HG03095 (cell line): ENCODE data around the gene DNAJB8.

Experiments used
- ATAC-seq: cut with Tn5 transposase; IDR thresholded peaks from one replicate; pipeline ENCODE4 v1.9.1; 2021; ENCODE audit warnings: moderate library complexity; ENCODE audit not compliant: unreplicated experiment

The DNAJB8 gene

DNA sequence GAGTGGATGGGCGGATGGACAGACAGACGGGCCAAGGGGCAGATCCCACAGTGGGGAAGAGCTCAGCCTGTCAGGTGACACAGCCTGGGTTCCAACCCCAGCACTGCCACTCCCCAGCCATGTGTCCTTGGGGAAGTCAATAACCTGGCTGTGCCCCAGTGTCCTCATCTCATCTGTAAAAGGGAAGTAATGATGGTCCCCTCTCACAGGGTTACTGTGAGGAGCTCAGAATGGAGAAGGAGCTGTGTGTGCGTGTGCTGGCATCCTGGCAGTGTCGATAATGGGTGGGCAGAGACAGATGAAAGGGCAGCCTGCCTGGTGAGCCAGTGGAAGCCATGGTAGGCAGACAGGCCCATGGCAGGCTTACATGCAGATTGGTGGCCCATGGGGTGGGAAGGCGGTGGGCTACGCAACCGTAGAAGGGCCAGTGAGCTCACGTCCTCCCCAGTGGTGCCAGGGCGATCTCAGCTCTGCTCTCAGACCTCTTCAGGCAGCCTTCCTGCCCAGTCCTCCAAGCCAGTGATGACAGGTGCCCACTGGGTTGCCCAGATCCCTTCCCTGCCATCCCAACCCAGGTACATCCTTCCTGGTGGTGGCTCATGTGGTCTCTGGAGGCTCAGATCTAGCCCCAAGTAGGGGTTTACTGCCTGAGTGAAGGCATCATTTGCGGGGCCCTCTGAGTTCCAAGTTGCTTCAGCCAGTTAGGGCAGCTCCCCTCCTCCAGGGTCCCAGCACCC is 2.3 kb upstream of the DNAJB8 start:
- no peak for ATAC-seq

GRCh38 chr3:128468285-128468790 is 1.6 kb upstream of the DNAJB8 start:
- ATAC-seq = no peak

DNA sequence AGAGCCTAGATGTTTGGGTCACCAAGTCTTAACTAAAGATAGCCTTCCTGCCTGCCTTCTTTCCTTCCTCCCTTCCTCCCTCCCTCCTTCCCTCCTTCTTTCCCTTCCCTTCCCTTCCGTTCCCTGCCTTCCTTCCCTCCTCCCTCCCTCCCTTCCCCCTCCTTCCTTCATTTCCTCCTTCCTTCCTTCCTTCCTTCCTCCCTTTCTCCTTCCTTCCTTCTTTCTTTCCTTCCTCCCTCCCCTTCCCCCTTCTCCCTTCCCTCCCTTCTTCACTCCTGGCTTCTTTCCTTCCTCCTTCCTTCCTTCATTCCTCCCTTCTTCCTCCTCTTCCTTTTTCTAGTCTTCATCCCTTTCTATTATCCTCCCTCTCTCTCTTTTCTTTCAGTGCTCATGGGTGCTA is 2.0 kb downstream of the DNAJB8 start:
- no peak for ATAC-seq

DNA sequence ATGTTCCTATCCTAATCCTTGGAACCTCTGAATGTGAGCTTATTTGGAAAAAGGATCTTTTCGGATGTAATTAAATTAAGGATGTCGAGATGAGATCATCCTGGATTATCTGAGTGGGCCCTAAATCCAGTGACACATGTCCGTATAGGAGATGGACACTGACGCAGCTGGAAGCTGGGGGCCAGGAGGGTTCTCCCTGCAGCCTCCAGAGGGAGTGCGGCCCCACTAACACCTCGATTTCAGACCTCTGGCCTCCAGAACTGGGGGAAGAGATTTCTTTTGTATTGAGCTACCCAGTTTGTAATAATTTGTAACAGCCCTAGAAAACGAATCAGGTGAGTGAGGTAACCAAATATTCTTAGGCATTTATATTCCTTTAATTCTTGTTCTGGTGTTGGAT is 2.5 kb downstream of the DNAJB8 start:
- no peak for ATAC-seq

DNA sequence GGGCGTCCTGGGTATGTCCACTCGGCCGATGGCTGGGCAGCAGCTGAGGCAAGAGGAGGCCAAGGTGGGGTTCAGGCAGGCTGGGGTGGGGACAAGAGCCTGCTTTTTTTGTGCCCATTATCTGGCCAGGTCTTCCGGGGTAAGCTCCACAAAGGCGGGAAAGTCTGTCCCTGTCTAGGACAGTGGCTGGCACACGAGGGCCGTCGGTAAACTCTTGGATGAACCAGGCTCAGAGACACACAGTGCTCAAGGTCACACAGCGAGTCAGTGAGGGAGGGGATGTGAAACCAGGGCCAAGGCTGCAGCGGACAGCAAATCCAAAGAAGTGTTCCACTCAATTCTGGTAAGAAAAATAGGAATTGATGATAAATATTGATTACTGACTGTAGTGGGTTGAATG is 2.9 kb downstream of the DNAJB8 start:
- no peak for ATAC-seq

GRCh38 chr3:128463354-128463753 is 3.3 kb downstream of the DNAJB8 start:
- no peak for ATAC-seq

DNA sequence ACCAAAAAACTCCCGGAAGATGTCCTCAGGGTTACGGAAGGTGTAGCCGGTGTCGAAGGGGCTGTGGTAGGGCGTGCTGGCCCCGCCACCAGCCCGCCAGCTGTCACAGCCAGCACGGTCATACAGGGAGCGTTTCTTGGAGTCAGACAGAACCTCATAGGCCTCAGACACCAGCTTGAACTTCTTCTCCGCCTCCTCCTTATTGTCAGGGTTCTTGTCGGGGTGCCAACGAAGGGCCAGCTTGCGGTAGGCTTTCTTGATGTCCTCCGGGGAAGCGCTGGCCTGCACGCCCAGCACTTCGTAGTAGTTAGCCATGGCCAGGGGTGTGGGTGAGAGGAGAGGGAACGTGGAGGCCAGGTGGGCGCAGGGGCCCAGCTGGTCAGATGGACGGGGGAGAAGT is 3.8 kb downstream of the DNAJB8 start:
- no peak for ATAC-seq

DNA sequence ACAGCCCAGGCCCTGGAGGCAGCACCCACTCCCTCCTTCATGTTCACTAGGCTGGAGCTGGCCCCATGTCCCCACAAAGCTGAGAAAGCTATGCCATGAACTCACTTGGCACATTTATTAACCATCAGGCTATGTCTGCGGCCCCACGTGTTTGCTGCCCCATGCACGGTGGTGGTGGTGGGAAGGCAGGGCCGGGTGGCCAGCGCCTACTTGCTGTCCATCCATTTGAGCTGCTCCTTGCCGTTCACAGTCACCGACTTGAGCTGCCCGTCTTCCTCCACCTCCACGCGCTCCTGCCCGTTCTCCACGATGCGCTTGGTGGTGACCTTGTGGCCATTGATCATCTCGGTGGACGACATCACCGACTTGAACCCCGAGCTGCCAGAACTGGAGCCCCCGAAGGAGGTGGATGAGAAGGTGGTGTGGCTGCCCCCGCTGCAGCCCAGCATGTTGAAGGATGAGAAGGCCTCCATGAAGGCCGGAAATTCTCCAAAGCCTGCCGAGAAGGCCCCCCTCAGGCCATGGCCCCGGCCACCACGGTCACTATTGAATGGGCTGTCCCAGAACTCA is 4.3 kb downstream of the DNAJB8 start:
- ATAC-seq = no peak

- ATAC-seq = no peak
These were observed 5.0 kb downstream of the DNAJB8 start for GRCh38 chr3:128461731-128462130.

- ATAC-seq = no peak
These were observed 7.2 kb downstream of the DNAJB8 start for GRCh38 chr3:128459461-128459820.

- ATAC-seq = no peak
These were observed 7.8 kb downstream of the DNAJB8 start for GRCh38 chr3:128458746-128459460.

GRCh38 chr3:128457937-128458336 is 8.8 kb downstream of the DNAJB8 start:
- no peak for ATAC-seq

DNA sequence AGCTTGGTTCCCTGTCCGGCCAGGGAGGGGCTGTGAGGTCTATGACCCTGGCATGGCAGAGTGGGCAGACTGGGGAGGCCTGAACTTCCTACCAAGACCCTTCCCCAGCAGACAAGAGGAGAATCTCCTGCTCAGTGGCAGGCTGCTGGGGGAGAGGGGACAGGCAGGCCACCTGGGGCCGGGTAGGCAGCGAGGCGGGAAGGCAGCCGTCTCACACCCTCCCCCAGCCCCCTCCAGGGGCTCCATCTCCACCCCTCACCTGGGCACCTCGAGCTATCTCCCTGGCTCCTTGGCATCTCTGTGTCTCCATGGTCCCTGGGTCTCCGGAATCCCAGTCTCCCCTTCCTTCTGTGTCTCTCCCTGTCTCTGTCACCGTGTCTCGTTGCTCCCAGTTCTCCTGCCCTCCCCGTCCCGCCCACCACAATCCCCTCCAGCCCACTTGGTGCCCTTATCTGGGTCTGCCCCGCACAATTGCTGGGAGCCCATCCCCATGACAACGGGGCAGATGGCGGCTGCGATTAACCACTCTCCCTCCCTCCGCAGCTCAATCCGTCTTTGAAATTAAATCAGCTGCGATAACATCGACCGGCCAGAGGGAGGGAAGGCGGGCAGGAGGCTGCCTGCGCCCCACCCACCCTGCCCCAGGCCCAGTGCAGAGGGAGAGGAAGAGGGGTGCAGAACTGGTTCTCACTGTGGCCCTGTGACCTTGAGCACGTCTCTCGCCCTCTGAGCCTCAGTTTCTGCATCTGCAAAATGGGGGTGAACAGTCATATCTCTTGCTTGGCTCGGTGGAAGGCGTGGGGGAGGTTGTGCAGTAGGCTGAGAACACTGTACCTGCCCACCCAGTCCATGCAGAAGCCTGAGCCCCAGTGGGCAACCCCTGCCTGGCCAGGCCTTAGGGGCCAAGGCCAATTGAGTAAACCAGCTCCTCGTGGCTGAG is 9.6 kb downstream of the DNAJB8 start:
- no peak for ATAC-seq

- no peak for ATAC-seq
These were observed 10.6 kb downstream of the DNAJB8 start for GRCh38 chr3:128455786-128456748.

DNA sequence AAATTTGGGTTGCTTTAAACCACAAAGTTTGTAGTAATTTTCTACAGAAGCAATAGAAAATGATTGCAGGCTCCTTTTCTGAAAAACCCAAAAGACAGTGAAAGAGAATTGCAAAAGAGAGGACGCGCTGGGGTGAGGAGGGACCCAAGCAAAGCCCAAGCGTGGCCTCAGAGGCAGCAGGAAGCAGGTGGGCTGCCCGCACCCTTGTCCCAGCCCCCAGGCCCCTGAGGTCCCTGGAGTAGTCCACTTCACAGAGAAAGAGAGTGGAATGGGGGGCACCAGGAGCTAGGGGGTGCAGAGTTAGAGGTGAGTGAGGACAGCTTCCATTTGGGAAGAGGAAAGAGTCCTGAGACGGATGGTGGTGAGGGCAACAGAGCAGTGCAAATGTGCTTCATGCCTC is 11.6 kb downstream of the DNAJB8 start:
- no peak for ATAC-seq

DNA sequence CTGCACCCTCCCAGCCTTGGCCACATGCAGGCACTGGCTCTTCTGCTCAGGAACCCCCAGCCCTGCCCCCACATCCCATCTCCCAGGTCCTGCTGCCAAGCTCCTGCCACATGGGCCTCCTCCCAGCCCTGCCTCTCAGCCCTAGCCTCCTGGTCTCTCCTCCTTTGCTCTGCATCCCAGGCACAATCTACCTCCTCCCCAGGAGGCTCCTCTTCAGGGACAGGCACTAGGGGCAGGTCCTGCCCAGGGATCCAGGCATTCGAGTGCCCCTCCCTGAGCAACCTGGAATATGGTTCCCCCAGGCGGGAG is 12.4 kb downstream of the DNAJB8 start:
- ATAC-seq = no peak

DNA sequence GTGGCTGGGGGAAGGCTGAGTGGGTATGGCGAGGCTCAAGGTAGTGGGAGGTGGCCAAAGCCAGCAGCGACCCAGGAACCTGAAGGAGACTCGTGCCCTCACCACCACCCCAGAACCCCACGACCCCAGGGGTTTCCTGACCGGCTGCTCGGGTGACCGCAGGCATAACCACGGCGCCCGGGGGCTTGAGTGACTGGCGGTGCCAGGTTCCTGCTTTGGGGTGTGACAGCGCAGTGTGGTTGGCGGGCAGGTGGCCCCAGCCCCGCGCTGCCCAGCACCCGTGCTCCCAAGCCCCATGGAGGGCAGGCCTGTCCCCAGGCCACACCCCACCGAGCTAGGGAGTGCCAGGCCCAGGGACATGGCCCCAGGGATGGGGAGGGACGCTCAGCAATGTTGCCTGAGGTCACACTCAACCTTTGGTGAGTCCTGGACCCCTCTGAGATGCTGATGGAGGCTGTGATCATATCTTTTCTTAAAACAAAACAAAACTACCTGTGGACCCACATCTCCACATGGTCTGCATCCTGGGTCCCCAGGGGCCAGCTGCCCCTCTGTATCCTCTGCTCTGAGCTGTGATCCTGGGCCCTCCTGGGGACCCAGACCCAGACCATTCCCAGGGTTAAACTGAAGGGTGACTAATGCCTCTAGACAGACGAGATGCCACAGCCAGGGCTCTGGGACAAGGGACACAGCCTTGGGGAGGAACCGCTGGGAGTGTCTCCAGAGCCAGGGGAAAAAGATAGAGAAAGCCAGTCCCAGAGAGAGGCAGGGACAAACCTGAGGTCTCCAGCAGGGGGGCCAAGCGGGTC is 13.0 kb downstream of the DNAJB8 start:
- ATAC-seq = no peak

- no peak for ATAC-seq
These were observed 13.9 kb downstream of the DNAJB8 start for GRCh38 chr3:128452678-128453275.

DNA sequence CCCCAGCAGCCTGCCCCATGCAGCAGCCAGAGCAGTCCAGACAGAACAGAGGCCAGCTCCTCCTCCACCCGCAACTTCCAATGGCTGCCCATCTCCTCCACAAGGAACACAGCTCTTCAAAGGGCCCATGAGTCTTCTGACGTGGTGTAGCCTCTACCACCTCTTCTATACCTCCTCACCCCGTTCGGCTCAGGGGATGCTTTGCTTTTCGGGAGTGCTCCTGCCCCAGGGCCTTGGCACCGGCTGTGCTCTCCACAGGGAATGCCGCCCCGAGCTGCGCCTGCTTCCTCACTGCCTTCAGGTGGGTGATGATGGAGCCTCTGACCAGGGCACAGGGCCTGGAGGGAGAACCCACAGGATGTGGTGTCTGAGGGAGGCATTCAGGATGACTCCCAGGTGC is 14.6 kb downstream of the DNAJB8 start:
- no peak for ATAC-seq
